DOHH2 (cell line): ENCODE results near the gene EPB41.

Experiments used
- EZH2phosphoT487 ChIP-seq: fragments of 200-600 bp; sonication (generic); IDR thresholded peaks from 2 replicates; pipeline ENCODE4 v1.6.1; 2017; ENCODE audit warnings: borderline replicate concordance, mild to moderate bottlenecking, antibody characterized with exemption, low read length, moderate library complexity, mixed read lengths
- TF ChIP-seq, protein P1 (sequence below): fragments of 200-600 bp; sonication (generic); IDR thresholded peaks from one replicate; pipeline ENCODE4 v1.5.1; 2014; ENCODE audit warnings: antibody characterized with exemption, mild to moderate bottlenecking, low read depth, low read length; ENCODE audit not compliant: poor library complexity, severe bottlenecking

DNA sequence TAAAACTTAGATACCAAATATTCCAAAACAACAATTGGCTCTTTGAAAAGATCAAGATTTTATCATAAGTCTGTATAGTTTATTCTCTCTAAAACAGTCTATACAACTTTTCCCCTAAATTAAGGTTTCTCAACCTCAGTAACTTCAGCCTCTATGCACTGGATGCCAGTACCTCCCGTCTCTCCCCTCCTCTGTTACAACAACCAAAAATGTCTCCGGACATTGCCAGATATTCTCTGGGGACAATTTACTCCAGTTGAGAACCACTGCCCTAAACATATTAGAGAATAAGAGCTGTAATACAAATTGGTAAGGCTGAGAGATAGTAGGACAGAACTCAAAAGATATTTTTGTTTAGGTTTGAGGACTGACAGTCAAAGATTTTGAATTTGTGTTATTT lies 137.7 kb downstream of the EPB41 start:
- TF ChIP-seq, protein P1, sequence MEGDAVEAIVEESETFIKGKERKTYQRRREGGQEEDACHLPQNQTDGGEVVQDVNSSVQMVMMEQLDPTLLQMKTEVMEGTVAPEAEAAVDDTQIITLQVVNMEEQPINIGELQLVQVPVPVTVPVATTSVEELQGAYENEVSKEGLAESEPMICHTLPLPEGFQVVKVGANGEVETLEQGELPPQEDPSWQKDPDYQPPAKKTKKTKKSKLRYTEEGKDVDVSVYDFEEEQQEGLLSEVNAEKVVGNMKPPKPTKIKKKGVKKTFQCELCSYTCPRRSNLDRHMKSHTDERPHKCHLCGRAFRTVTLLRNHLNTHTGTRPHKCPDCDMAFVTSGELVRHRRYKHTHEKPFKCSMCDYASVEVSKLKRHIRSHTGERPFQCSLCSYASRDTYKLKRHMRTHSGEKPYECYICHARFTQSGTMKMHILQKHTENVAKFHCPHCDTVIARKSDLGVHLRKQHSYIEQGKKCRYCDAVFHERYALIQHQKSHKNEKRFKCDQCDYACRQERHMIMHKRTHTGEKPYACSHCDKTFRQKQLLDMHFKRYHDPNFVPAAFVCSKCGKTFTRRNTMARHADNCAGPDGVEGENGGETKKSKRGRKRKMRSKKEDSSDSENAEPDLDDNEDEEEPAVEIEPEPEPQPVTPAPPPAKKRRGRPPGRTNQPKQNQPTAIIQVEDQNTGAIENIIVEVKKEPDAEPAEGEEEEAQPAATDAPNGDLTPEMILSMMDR: no peak
- TF ChIP-seq EZH2phosphoT487: no peak
